IMR-90 (cell line): ENCODE data around the gene ZNF195. TPM values are rescaled to one million over a fixed set of nuclear protein-coding genes. Genes with fewer than 3 reads are reported as not detected.
"Not testable (repeated sequence)": the region's sequence is repeated elsewhere in the genome, so short reads cannot be mapped to it uniquely, and the experiment has no call there.

Source experiments
- ATAC-seq: fragments of 200-7000 bp; cut with Tn5 transposase; 2 replicates; pipeline ENCODE4 v1.9.1; 2020; ENCODE audit warnings: low read depth, mild to moderate bottlenecking, moderate library complexity
- BruUV-seq: library from RNA; stranded (reverse); fragments of 400-500 nt; replicated peaks from 2 replicates; lab custom pipeline; 2021; lab: Mats Ljungman, UMichigan
- CTCF ChIA-PET: fragments of 300-600 bp; formaldehyde crosslinking; extraction: SDS; loops from one replicate; lab custom pipeline; 2021; ENCODE audit warnings: antibody characterized with exemption; lab: Yijun Ruan, JAX
- POLR2A ChIA-PET: fragments of 300-600 bp; sonication (Branson Sonifier 250); formaldehyde crosslinking; loops from one replicate; lab custom pipeline; 2022; ENCODE audit warnings: antibody characterized with exemption; ENCODE audit not compliant: unreplicated experiment; lab: Charles Lee
- DNase-seq: peaks from one replicate; pipeline ENCODE4 v3.0.0; 2013
- H2AFZ ChIP-seq: replicated peaks from 2 replicates; pipeline ENCODE3; 2013; ENCODE audit warnings: low read length, mild to moderate bottlenecking; ENCODE audit not compliant: poor library complexity
- H2AK5ac ChIP-seq: 2 replicates; pipeline ENCODE4 v1.6.1; 2013; ENCODE audit warnings: low read depth, low read length, inconsistent platforms
- H2AK9ac ChIP-seq: replicated peaks from 2 replicates; pipeline ENCODE3; 2013; ENCODE audit warnings: mild to moderate bottlenecking, low read depth, low read length, moderate library complexity; ENCODE audit not compliant: poor library complexity
- H2BK120ac ChIP-seq: 2 replicates; pipeline ENCODE4 v1.6.1; 2013; ENCODE audit warnings: low read depth, low read length, inconsistent platforms
- H2BK15ac ChIP-seq: 3 replicates; pipeline ENCODE4 v1.6.1; 2013; ENCODE audit warnings: low read depth, low read length, inconsistent platforms
- H2BK20ac ChIP-seq: 2 replicates; pipeline ENCODE4 v1.6.1; 2013; ENCODE audit warnings: low read depth, mild to moderate bottlenecking, inconsistent platforms, low read length, moderate library complexity
- H2BK5ac ChIP-seq: 2 replicates; pipeline ENCODE4 v1.6.1; 2013; ENCODE audit warnings: mild to moderate bottlenecking, low read depth, low read length, inconsistent platforms; ENCODE audit not compliant: poor library complexity, severe bottlenecking
- H3K14ac ChIP-seq: replicated peaks from 2 replicates; pipeline ENCODE4 v1.6.1; 2013; ENCODE audit warnings: low read depth, low read length, inconsistent platforms
- H3K18ac ChIP-seq: 2 replicates; pipeline ENCODE4 v1.6.1; 2013; ENCODE audit warnings: low read depth, low read length, control low read depth
- H3K23ac ChIP-seq: 2 replicates; pipeline ENCODE4 v1.6.1; 2013; ENCODE audit warnings: low read depth, low read length, inconsistent platforms
- H3K27ac ChIP-seq: 2 replicates; pipeline ENCODE4 v1.5.1; 2013; ENCODE audit warnings: mild to moderate bottlenecking, control low read depth, low read length; ENCODE audit not compliant: insufficient read depth
- H3K27me3 ChIP-seq: 2 replicates; pipeline ENCODE4 v1.6.1; 2013; ENCODE audit warnings: low read length; ENCODE audit not compliant: control insufficient read depth, insufficient read depth
- H3K36me3 ChIP-seq: 2 replicates; pipeline ENCODE4 v1.6.1; 2013; ENCODE audit warnings: low read length, mixed read lengths; ENCODE audit not compliant: control insufficient read depth, insufficient read depth
- H3K4ac ChIP-seq: 2 replicates; pipeline ENCODE4 v1.6.1; 2013; ENCODE audit warnings: low read depth, low read length, inconsistent platforms
- H3K4me1 ChIP-seq: 2 replicates; pipeline ENCODE4 v1.6.1; 2013; ENCODE audit warnings: low read length, mixed read lengths; ENCODE audit not compliant: control insufficient read depth, insufficient read depth
- H3K4me2 ChIP-seq: 2 replicates; pipeline ENCODE4 v1.6.1; 2013; ENCODE audit warnings: low read depth, mild to moderate bottlenecking, control low read depth, low read length, moderate library complexity
- H3K4me3 ChIP-seq: 2 replicates; pipeline ENCODE4 v1.5.1; 2013; ENCODE audit warnings: low read depth, mild to moderate bottlenecking, control low read depth, low read length, moderate library complexity; ENCODE audit not compliant: insufficient read depth
- H3K56ac ChIP-seq: 2 replicates; pipeline ENCODE4 v1.6.1; 2013; ENCODE audit warnings: low read length, inconsistent platforms; ENCODE audit not compliant: insufficient read depth; ENCODE audit errors: extremely low read depth
- H3K79me1 ChIP-seq, 2 experiments: 2 replicates each; pipeline ENCODE4 v1.6.1; 2013; ENCODE audit warnings: low read length in 2 of 2, inconsistent platforms in 1 of 2, low read depth in 1 of 2
- H3K9ac ChIP-seq: 2 replicates; pipeline ENCODE4 v1.6.1; 2013; ENCODE audit warnings: low read depth, low read length, control low read depth
- H3K9me1 ChIP-seq: 2 replicates; pipeline ENCODE4 v1.6.1; 2013; ENCODE audit warnings: low read length, inconsistent platforms; ENCODE audit not compliant: insufficient read depth
- H3K9me3 ChIP-seq: 2 replicates; pipeline ENCODE4 v1.6.1; 2013; ENCODE audit warnings: low read length; ENCODE audit not compliant: control insufficient read depth, insufficient read depth
- H4K20me1 ChIP-seq: 2 replicates; pipeline ENCODE4 v1.6.1; 2013; ENCODE audit warnings: low read length, inconsistent platforms; ENCODE audit not compliant: insufficient read depth
- H4K5ac ChIP-seq: 2 replicates; pipeline ENCODE4 v1.6.1; 2013; ENCODE audit warnings: mild to moderate bottlenecking, low read depth, low read length, control low read depth
- H4K8ac ChIP-seq, 2 experiments: 2 replicates each; pipeline ENCODE4 v1.6.1; 2013; ENCODE audit warnings: low read depth in 2 of 2, low read length in 2 of 2, control low read depth in 1 of 2, inconsistent platforms in 1 of 2
- H4K91ac ChIP-seq: 2 replicates; pipeline ENCODE4 v1.6.1; 2013; ENCODE audit warnings: low read depth, low read length, inconsistent platforms; ENCODE audit not compliant: insufficient read depth
- WGBS, 2 experiments: methylation state at CpG; one replicate each; pipeline versions ENCODE4 v1.1.5 to v1.1.7; 2013; ENCODE audit warnings: missing lambda C conversion rate in 2 of 2; ENCODE audit not compliant: insufficient read length in 1 of 2; ENCODE audit errors: extremely low coverage in 2 of 2; 5-methylcytosine and 5-hydroxymethylcytosine counted together
- dilution Hi-C: fragments of 300-500 bp; cut with HindIII; formaldehyde crosslinking; loops from one replicate; pipeline ENCODE4 v1.14.3; 2018; ENCODE audit warnings: low sequenced_read_pairs; ENCODE audit not compliant: unreplicated experiment
- in situ Hi-C: fragments of 300-500 bp; cut with MboI; formaldehyde crosslinking; loops from 3 replicates; pipeline ENCODE4 v1.14.3; 2019; ENCODE audit warnings: low sequenced_read_pairs, inconsistent platforms, mixed read lengths
- intact Hi-C: fragments of 100-400 bp; cut with micrococcal nuclease; formaldehyde crosslinking; loops from 2 replicates; pipeline ENCODE4 v1.10.0; 2022
- polyA plus RNA-seq, 3 experiments: library from polyadenylated mRNA; depleted of rRNA; stranded (reverse); fragments of >200 nt; gene quantifications; 2 replicates each; pipeline ENCODE4 v1.2.3, GENCODE V29; 2012; ENCODE audit warnings: low replicate concordance in 1 of 3
- total RNA-seq: library from RNA; depleted of rRNA; stranded (reverse); fragments of >200 nt; gene quantifications from 2 replicates; pipeline ENCODE4 v1.2.3, GENCODE V29; 2012

Gene ZNF195
- total and polyA plus RNA-seq, 2 of the 4 experiments (the other 2 are of a cell fraction): 10.2 to 24.4 TPM

DNA sequence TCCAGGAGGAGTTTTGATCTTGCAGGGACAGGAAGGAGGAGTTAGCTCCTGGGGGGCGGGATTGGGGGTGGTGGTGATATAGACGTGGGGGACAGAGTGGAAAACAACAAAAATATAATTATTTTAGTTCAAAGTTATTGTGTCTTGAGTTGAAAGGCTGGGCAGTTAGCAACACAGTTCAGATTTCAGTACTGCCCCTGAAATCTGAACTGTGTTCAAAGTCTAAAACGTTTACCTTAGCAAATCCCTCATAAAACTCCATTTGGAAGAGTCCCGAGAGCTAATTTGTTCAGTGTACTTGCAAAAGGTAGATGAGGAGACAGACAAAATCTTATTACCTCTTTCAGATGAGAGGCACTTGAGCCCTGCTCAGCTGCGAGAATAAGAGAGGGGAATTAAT lies 45.0 kb upstream of the ZNF195 start:
- H3K27me3 ChIP-seq: peaks cover 15% of the 10 kb centered on the region
- H2BK20ac ChIP-seq, H3K9me1 ChIP-seq, H3K23ac ChIP-seq, H3K14ac ChIP-seq, H2AK5ac ChIP-seq, CTCF ChIA-PET, H4K5ac ChIP-seq, H2AFZ ChIP-seq, H4K20me1 ChIP-seq, H3K27ac ChIP-seq, DNase-seq, BruUV-seq, H3K56ac ChIP-seq, H3K18ac ChIP-seq, dilution Hi-C loops, H2BK5ac ChIP-seq, H4K91ac ChIP-seq, H3K4me2 ChIP-seq, H3K9ac ChIP-seq, H3K4me3 ChIP-seq, H2BK120ac ChIP-seq, H3K36me3 ChIP-seq, intact Hi-C loops, H3K79me1 ChIP-seq, POLR2A ChIA-PET, H2AK9ac ChIP-seq, H3K4me1 ChIP-seq, H3K4ac ChIP-seq, H4K8ac ChIP-seq, H3K9me3 ChIP-seq, ATAC-seq, H2BK15ac ChIP-seq: not testable (repeated sequence)
- in situ Hi-C loops: loop anchor here (25.0 kb wide), 1 partner anchor 362 kb away; the partner anchor contains the start of gene CARS1
- WGBS, 2 experiments: no CpG with 5 or more reads among the region's 5 CpGs

GRCh38 chr11:3423138-3423731 lies 44.3 kb upstream of the ZNF195 start:
- H3K9me1 ChIP-seq, H2AK9ac ChIP-seq, H2BK20ac ChIP-seq, H3K56ac ChIP-seq, H4K20me1 ChIP-seq, intact Hi-C loops, H2BK120ac ChIP-seq, H3K79me1 ChIP-seq, H3K14ac ChIP-seq, H3K18ac ChIP-seq, H3K23ac ChIP-seq, H3K4me1 ChIP-seq, ATAC-seq, H2BK5ac ChIP-seq, POLR2A ChIA-PET, H2AK5ac ChIP-seq, dilution Hi-C loops, DNase-seq, H3K36me3 ChIP-seq, BruUV-seq, H4K91ac ChIP-seq, H3K27ac ChIP-seq, H3K4ac ChIP-seq, H3K9me3 ChIP-seq, CTCF ChIA-PET, H2BK15ac ChIP-seq: not testable (repeated sequence)
- 6% methylated on average over 9 of the region's 46 CpGs; no CpG with 5 or more reads in 1 of the 2 experiments for WGBS, 2 experiments
- in situ Hi-C loops: loop anchor here (25.0 kb wide), 1 partner anchor 361 kb away; the partner anchor contains the start of gene CARS1
- Histone ChIP-seq H3K4me2 (peak overlapping the region; percentile 14), H4K8ac (peak overlapping the region; percentile 42 to 50; a peak in 2 of 4 replicates), H2AFZ (peak overlapping the region; percentile 75), H3K27me3 (peaks cover 12% of the 10 kb centered on the region), H3K4me3 (peak overlapping the region; percentile 44), H3K9ac (peak overlapping the region; percentile 2; the same call in 1 of the 2 replicates), H4K5ac (peak overlapping the region; percentile 42; the same call in 1 of the 2 replicates)
